WTC11 (cell line): ENCODE measurements around the gene APOO.

Experiments used
- ATF6 ChIP-seq: sonication (generic); formaldehyde crosslinking; IDR thresholded peaks from 2 replicates; pipeline ENCODE4 v1.8.1; 2023; ENCODE audit warnings: mild to moderate bottlenecking, missing genetic modification reagents
- CDX4 ChIP-seq: fragments of 250-450 bp; sonication (Bioruptor Pico); IDR thresholded peaks from 2 replicates; pipeline ENCODE4 v1.9.0; 2021; ENCODE audit warnings: moderate library complexity, mild to moderate bottlenecking, inconsistent platforms, borderline replicate concordance
- CTCF ChIP-seq: fragments of 200-600 bp; IDR thresholded peaks from 2 replicates; pipeline ENCODE4 v1.8.0; 2022; ENCODE audit warnings: antibody characterized with exemption
- ELF4 ChIP-seq: sonication (generic); formaldehyde crosslinking; IDR thresholded peaks from 2 replicates; pipeline ENCODE4 v1.8.1; 2022; ENCODE audit warnings: low read depth, mild to moderate bottlenecking, moderate library complexity, missing genetic modification reagents
- JUN ChIP-seq: sonication (generic); formaldehyde crosslinking; IDR thresholded peaks from 2 replicates; pipeline ENCODE4 v1.8.0; 2023; ENCODE audit warnings: mild to moderate bottlenecking, missing genetic modification reagents
- MLX ChIP-seq: sonication (generic); formaldehyde crosslinking; IDR thresholded peaks from 2 replicates; pipeline ENCODE4 v1.8.1; 2023; ENCODE audit warnings: mild to moderate bottlenecking, missing genetic modification reagents, moderate library complexity
- NR3C1 ChIP-seq: sonication (generic); formaldehyde crosslinking; conservative IDR thresholded peaks from 2 replicates; pipeline ENCODE4 v1.8.1; 2023; ENCODE audit warnings: low read depth, mild to moderate bottlenecking, missing genetic modification reagents
- PRRX2 ChIP-seq: fragments of 250-450 bp; sonication (Bioruptor Pico); IDR thresholded peaks from 2 replicates; pipeline ENCODE4 v1.8.0; 2021; ENCODE audit warnings: mild to moderate bottlenecking
- RELA ChIP-seq: sonication (generic); formaldehyde crosslinking; IDR thresholded peaks from 2 replicates; pipeline ENCODE4 v1.8.1; 2022; ENCODE audit warnings: missing genetic modification reagents, mild to moderate bottlenecking, borderline replicate concordance
- STAT6 ChIP-seq: sonication (generic); formaldehyde crosslinking; conservative IDR thresholded peaks from 2 replicates; pipeline ENCODE4 v1.8.1; 2023; ENCODE audit warnings: mild to moderate bottlenecking, low read depth, missing genetic modification reagents, moderate library complexity
- TCF7 ChIP-seq: sonication (generic); formaldehyde crosslinking; IDR thresholded peaks from 2 replicates; pipeline ENCODE4 v1.8.0; 2022; ENCODE audit warnings: mild to moderate bottlenecking, low read depth, missing genetic modification reagents, moderate library complexity
- USF2 ChIP-seq: sonication (generic); formaldehyde crosslinking; IDR thresholded peaks from 2 replicates; pipeline ENCODE4 v1.8.1; 2023; ENCODE audit warnings: mild to moderate bottlenecking, missing genetic modification reagents, moderate library complexity

- TF ChIP-seq MLX (no peak), ELF4 (CRISPR knock-in tag) (no peak), CDX4 (CRISPR knock-in tag) (no peak), STAT6 (CRISPR knock-in tag) (no peak), USF2 (no peak), CTCF (no peak), RELA (no peak), NR3C1 (CRISPR knock-in tag) (no peak), ATF6 (no peak), TCF7 (CRISPR knock-in tag) (no peak), JUN (CRISPR knock-in tag) (no peak), PRRX2 (CRISPR knock-in tag) (no peak)
These were observed 103.2 kb downstream of the APOO start for GRCh38 chrX:23804578-23804977.
